CD4-positive, alpha-beta T cell (primary cell): ENCODE measurements around the gene CNTFR. TPM values are rescaled to one million over a fixed set of nuclear protein-coding genes. Genes with fewer than 3 reads are reported as not detected.

Experiments used
- ATAC-seq: fragments of 200-7000 bp; cut with Tn5 transposase; one replicate; pipeline ENCODE4 v1.10.0; 2022; ENCODE audit warnings: mild to moderate bottlenecking; ENCODE audit not compliant: poor library complexity
- CTCF ChIA-PET: fragments of 350-600 bp; sonication (Branson Sonifier 250); formaldehyde crosslinking; loops from one replicate; lab custom pipeline; 2021; ENCODE audit warnings: antibody characterized with exemption, inconsistent platforms; lab: Charles Lee
- POLR2A ChIA-PET: fragments of 350-600 bp; sonication (Branson Sonifier 250); formaldehyde crosslinking; loops from one replicate; lab custom pipeline; 2021; ENCODE audit warnings: antibody characterized with exemption, inconsistent platforms; lab: Charles Lee
- DNase-seq, 14 experiments: peaks; one replicate each; pipeline ENCODE4 v3.0.0-alpha.2; 2013 to 2020; ENCODE audit warnings: mixed read lengths in 2 of 14
- H3K27ac ChIP-seq, 2 donors: one replicate each; pipeline versions ENCODE4 v1.5.1 to v1.7.0; 2013; ENCODE audit warnings: low read length in 2 of 2, low read depth in 1 of 2, mild to moderate bottlenecking in 1 of 2
- H3K27me3 ChIP-seq, 2 experiments: 1 replicate in 1 of 2; 2 replicates in 1 of 2; pipeline versions ENCODE4 v1.6.1 to v1.7.0; 2013; ENCODE audit warnings: low read length in 2 of 2, control low read depth in 1 of 2, mild to moderate bottlenecking in 1 of 2, moderate library complexity in 1 of 2; ENCODE audit not compliant: insufficient read depth in 2 of 2, control insufficient read depth in 1 of 2
- H3K36me3 ChIP-seq: one replicate; pipeline ENCODE4 v1.6.1; 2013; ENCODE audit warnings: low read length, control low read depth; ENCODE audit not compliant: insufficient read depth
- H3K4me1 ChIP-seq: one replicate; pipeline ENCODE4 v1.6.1; 2013; ENCODE audit warnings: low read length, control low read depth; ENCODE audit not compliant: insufficient read depth
- H3K4me3 ChIP-seq: one replicate; pipeline ENCODE4 v1.5.1; 2013; ENCODE audit warnings: mild to moderate bottlenecking, low read length, moderate library complexity
- H3K9me3 ChIP-seq, 2 experiments: 1 replicate in 1 of 2; 2 replicates in 1 of 2; pipeline versions ENCODE4 v1.6.1 to v1.7.0; 2013; ENCODE audit warnings: low read length in 2 of 2, mild to moderate bottlenecking in 2 of 2, control low read depth in 1 of 2, moderate library complexity in 1 of 2; ENCODE audit not compliant: control insufficient read depth in 1 of 2, insufficient read depth in 1 of 2
- H3K27ac Mint-ChIP-seq: one replicate; pipeline ENCODE4 v1.8.0; 2020; ENCODE audit warnings: mixed read lengths
- H3K27me3 Mint-ChIP-seq: one replicate; pipeline ENCODE4 v1.8.0; 2021; ENCODE audit warnings: mixed read lengths
- H3K36me3 Mint-ChIP-seq: one replicate; pipeline ENCODE4 v1.8.0; 2021; ENCODE audit warnings: low read depth, mixed read lengths
- H3K4me1 Mint-ChIP-seq: one replicate; pipeline ENCODE4 v1.8.0; 2021; ENCODE audit warnings: low read depth, mixed read lengths
- H3K4me3 Mint-ChIP-seq: one replicate; pipeline ENCODE4 v1.8.0; 2020; ENCODE audit warnings: mild to moderate bottlenecking, mixed read lengths
- H3K9me3 Mint-ChIP-seq: one replicate; pipeline ENCODE4 v1.8.0; 2020; ENCODE audit warnings: mixed read lengths
- intact Hi-C, 2 experiments: fragments of 100-400 bp; cut with DNase I in 1 of 2; cut with micrococcal nuclease in 1 of 2; formaldehyde crosslinking; loops; one replicate each; pipeline versions ENCODE4 v1.15.1 to v1.9.0; 2023 to 2025; cut with DNase I, micrococcal nuclease
- total RNA-seq, 174 experiments: library from RNA in 2 of 174; stranded (reverse) in 2 of 174; gene quantifications; one replicate each; pipeline ENCODE4 v1.2.3 and lab custom pipeline; 2021 to 2026
- TF ChIP-seq, protein P1 (sequence below): fragments of 200-600 bp; IDR thresholded peaks from one replicate; pipeline ENCODE4 v1.8.0; 2022; ENCODE audit warnings: antibody characterized with exemption, mild to moderate bottlenecking

CNTFR gene
- total RNA-seq, 2 experiments from 2014 or later: not detected

DNA sequence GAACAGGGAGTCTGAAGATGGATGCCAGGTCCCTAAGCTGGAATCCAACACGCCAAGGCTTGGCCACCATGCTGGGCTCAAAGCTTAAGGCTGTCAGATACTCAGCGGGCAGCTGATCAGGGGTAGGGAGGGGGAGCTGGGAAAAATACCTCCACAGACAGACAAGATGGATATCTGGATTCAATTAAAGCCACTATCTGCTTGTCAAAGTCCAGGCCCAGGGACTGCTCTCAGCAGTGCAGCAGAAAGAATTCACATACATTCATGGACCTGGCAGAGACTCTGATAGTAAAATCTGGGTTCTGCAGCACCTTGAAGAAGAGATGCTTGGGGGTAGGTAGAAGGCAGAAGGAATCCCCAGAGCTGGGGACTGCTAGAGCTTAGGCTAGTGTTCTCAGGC lies 25.6 kb upstream of the CNTFR start:
- Histone ChIP-seq H3K4me3 (no peak overlapping the region), H3K9me3 (peaks cover 0 to 3% of the 10 kb centered on the region in 2 experiments), H3K4me1 (peaks cover 38% of the 10 kb centered on the region), H3K36me3 (peaks cover 45% of the 10 kb centered on the region), H3K27ac (no peak overlapping the region), H3K27me3 (no peaks in the 10 kb centered on the region)
- Mint-ChIP-seq H3K4me1 (peaks cover 35% of the 10 kb centered on the region), H3K9me3 (no peaks in the 10 kb centered on the region), H3K36me3 (peaks cover 62% of the 10 kb centered on the region), H3K27ac (no peak overlapping the region), H3K4me3 (no peak overlapping the region), H3K27me3 (no peaks in the 10 kb centered on the region)
- ATAC-seq (no peak), DNase-seq (no peak)
- CTCF ChIA-PET: interaction anchor here (4.2 kb wide), 1 partner anchor 19 kb away, joined by 41 read pairs; no protein-coding TSS in a partner anchor
- TF ChIP-seq, protein P1, sequence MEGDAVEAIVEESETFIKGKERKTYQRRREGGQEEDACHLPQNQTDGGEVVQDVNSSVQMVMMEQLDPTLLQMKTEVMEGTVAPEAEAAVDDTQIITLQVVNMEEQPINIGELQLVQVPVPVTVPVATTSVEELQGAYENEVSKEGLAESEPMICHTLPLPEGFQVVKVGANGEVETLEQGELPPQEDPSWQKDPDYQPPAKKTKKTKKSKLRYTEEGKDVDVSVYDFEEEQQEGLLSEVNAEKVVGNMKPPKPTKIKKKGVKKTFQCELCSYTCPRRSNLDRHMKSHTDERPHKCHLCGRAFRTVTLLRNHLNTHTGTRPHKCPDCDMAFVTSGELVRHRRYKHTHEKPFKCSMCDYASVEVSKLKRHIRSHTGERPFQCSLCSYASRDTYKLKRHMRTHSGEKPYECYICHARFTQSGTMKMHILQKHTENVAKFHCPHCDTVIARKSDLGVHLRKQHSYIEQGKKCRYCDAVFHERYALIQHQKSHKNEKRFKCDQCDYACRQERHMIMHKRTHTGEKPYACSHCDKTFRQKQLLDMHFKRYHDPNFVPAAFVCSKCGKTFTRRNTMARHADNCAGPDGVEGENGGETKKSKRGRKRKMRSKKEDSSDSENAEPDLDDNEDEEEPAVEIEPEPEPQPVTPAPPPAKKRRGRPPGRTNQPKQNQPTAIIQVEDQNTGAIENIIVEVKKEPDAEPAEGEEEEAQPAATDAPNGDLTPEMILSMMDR: no peak
- POLR2A ChIA-PET: interaction anchor here (0.7 to 1.6 kb wide), 4 partner anchors 12 to 239 kb away, joined by 3 to 4 read pairs (median 3); partner anchors contain the start of gene MYORG
- intact Hi-C loops: loop anchor here in 1 of 2 experiments (10.0 kb wide), 1 partner anchor 570 kb away; the partner anchor contains the start of gene UBAP2

DNA sequence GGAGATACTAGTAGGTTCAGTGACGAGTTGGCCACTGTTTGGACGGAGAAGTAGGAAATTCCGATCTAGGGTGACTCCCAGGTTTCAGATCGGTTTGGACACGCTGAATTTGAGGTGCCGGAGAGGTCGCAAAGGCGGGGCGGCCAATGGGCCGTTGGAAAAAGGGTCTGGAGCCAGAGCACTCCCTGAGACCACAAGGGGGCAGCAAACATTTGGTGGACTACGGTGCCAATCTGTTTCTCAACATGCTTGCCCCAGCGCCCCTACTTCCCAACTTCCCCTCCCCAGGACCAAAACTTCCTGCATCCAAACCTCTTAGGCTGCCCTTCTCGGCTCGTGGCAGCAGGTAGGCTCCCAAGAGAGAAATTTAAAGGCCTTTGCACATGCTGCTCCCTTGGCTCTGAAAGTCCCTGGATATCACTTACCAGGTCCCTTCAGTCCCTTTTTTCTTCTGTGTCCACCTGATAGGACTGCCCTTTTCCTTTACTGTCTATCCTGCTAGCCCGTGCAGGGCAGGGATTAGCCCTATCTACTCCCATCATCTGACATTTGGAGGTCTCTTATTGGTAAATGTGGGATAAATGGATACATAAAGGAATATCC lies 23.4 kb upstream of the CNTFR start:
- ChIA-PET CTCF (interaction anchor here (1.4 to 4.2 kb wide), 2 partner anchors 21 to 89 kb away, joined by 8 to 41 read pairs; no protein-coding TSS in a partner anchor), POLR2A (interaction anchor here (0.6 to 2.5 kb wide), 9 partner anchors 7 to 234 kb away, joined by 3 to 23 read pairs (median 6); partner anchors contain the start of genes DCTN3, GALT and SIGMAR1)
- Histone ChIP-seq H3K27ac (peak overlapping the region in 1 of 2 donors; percentile 36), H3K9me3 (peaks cover 0 to 3% of the 10 kb centered on the region in 2 experiments), H3K36me3 (peaks cover 35% of the 10 kb centered on the region), H3K4me1 (peaks cover 28% of the 10 kb centered on the region), H3K4me3 (peak overlapping the region; percentile 95), H3K27me3 (no peaks in the 10 kb centered on the region)
- peak; percentile 42 to 87 (median 60) for DNase-seq
- H3K4me3 Mint-ChIP-seq: peak overlapping the region; percentile 84
- H3K9me3 Mint-ChIP-seq: no peaks in the 10 kb centered on the region
- TF ChIP-seq, protein P1: peak; percentile 87
- peak overlapping the region; percentile 40 for H3K27ac Mint-ChIP-seq
- peaks cover 24% of the 10 kb centered on the region for H3K4me1 Mint-ChIP-seq
- peaks cover 52% of the 10 kb centered on the region for H3K36me3 Mint-ChIP-seq
- peak; percentile 33 for ATAC-seq
- intact Hi-C loops: loop anchor here (1.0 to 10.0 kb wide), 11 partner anchors 21 to 568 kb away; partner anchors contain the start of genes DNAI1 (in 2 of the 2), FAM219A (in 2 of the 2), ENHO (in 1 of the 2) and GALT (in 1 of the 2)
- H3K27me3 Mint-ChIP-seq: no peaks in the 10 kb centered on the region

DNA sequence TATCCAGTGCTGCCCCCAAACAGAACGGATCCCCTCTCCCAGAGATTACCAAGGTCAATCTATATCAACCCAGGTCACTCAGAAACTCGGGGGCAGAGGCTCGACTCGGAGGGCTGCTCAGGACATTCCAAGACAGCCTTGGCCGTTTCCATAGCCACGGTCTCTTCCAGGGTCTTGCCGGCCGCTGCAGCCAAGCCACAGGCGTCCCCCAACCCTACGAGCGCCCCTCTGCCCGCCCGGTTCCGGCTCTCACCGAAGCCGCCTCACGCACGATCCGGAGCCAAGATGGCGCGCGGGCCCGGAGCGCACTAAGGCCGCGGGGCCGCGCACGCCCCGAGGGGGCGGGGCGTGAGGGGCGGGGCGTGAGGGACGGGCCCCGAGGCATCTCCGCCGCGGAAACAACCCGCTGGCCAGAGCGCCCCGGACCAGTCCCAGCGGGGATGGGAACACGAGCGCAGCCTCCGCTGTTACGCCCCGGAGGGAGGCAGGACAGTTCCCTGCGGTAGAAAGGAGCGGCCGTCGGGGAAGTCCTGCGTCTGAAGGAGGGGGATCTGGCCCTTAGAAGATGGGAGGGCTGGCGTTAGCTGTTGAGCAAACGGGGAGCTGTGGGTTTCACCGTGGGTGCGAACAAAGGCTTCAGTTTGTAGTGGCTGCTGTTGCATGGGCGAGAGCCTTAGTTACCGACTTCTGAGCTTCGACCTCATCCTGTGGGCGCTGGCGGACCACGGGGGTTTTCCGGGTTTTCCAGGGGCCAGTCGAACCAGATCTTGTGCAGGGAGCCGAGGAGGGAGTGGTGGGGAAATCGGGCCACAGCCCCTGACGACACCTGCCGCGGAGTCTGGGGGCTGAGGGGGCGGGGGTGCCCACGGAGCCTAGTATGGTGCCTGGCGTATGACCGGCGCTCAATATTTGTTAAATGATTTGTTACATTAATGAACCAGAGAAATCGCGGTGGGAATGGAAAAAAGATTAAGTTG lies 22.6 kb upstream of the CNTFR start, which contains the start of gene RPP25L:
TSS of gene RPP25L (minus strand) at position 287 of the 977 bp plus-strand sequence. CDS start 801 bp downstream, outside the sequence.
- CTCF ChIA-PET: interaction anchor here (1.4 to 4.2 kb wide), 5 partner anchors 17 to 90 kb away, joined by 3 to 41 read pairs (median 8); partner anchors contain the start of genes ARID3C and GALT
- H3K27me3 ChIP-seq: no peaks in the 10 kb centered on the region
- H3K4me1 Mint-ChIP-seq: peaks cover 24% of the 10 kb centered on the region
- H3K27ac ChIP-seq: peak within 1 kb of the TSS; percentile 79 to 83
- ATAC-seq (peak; percentile 91), DNase-seq (peak; percentile 64 to 94 (median 82))
- peak within 1 kb of the TSS; percentile 84 for H3K4me3 Mint-ChIP-seq
- POLR2A ChIA-PET: interaction anchor here (0.6 to 2.5 kb wide), 10 partner anchors 8 to 233 kb away, joined by 3 to 23 read pairs (median 5); partner anchors contain the start of genes ARID3C, DCTN3, GALT and SIGMAR1
- peak within 1 kb of the TSS; percentile 40 for H3K27ac Mint-ChIP-seq
- peaks cover 28% of the 10 kb centered on the region for H3K4me1 ChIP-seq
- peaks cover 46% of the 10 kb centered on the region for H3K36me3 Mint-ChIP-seq
- peaks cover 0 to 3% of the 10 kb centered on the region in 2 experiments for H3K9me3 ChIP-seq
- TF ChIP-seq, protein P1: no peak
- H3K9me3 Mint-ChIP-seq: no peaks in the 10 kb centered on the region
- intact Hi-C loops: loop anchor here (1.0 to 10.0 kb wide), 11 partner anchors 22 to 567 kb away; partner anchors contain the start of genes DNAI1 (in 2 of the 2), FAM219A (in 2 of the 2), ENHO (in 1 of the 2) and GALT (in 1 of the 2)
- H3K27me3 Mint-ChIP-seq: no peaks in the 10 kb centered on the region
- peak within 1 kb of the TSS; percentile 95 for H3K4me3 ChIP-seq
- peaks cover 27% of the 10 kb centered on the region for H3K36me3 ChIP-seq
